SIG-M5 treated with dmso at 0.1 percent for 504 hours (cell line): Measurements from ENCODE around the gene LCE3B.
A peak's percentile ranks its signal among the peaks of the same experiment; 100 is the strongest.
"Not testable (repeated sequence)": the region's sequence is repeated elsewhere in the genome, so short reads cannot be mapped to it uniquely, and the experiment has no call there.

Source experiments
- DNase-seq: peaks from one replicate; lab custom pipeline; 2025; ENCODE audit not compliant: unreplicated experiment; lab: John Stamatoyannopoulos, UW

LCE3B gene

GRCh38 chr1:152613511-152613910 is at the start of gene LCE3B:
TSS of gene LCE3B (plus strand) at chr1:152613811. CDS start at chr1:152613811, 0 bp downstream.
- DNase-seq: no peak

DNA sequence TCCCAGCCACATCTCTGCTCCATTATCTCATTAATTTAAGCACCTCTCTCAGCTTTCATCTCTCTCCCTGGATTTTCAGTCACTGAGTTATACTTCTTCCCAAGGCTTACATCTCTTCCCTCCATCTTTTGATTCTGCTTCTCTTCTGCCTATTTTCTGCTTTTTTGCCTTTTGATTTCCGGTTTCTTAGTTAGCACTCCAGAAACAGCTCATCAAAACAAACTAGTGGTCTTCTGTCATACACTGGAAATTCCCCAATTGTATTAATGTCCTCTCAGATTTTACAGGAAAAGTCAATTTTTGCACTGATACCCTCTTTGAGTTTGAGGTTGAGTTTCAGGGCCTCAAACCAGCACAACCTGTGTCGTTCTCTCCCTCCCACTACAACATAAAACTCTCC is 48.5 kb upstream of the LCE3B start:
- DNase-seq: no peak

GRCh38 chr1:152565535-152566215 is 47.9 kb upstream of the LCE3B start:
- DNase-seq: no peak

- no peak for DNase-seq
These were observed 46.9 kb upstream of the LCE3B start, which contains the start of gene LCE3E for GRCh38 chr1:152566681-152567080. TSS of gene LCE3E (minus strand) at chr1:152566780. CDS start at chr1:152566208, 572 bp downstream.

DNA sequence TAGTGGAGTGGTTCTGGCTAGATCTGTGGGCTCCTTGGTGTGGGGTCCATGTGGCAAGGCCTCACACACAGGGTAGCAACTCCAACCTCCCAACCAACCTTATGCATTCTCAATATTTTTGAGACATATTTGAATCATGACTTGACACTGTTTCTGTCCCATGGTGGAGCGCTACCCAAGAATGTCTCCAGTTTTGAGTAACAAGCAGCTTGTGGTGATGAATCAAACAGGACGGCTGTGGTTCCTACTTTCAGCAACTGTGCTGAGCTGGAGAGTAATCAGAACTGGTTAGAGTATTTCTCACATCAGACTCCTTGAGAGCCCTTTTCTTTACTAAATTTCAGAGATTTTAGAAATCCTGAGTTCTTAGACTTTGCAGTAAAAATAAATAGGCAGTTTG is 36.4 kb upstream of the LCE3B start:
- DNase-seq: no peak

DNA sequence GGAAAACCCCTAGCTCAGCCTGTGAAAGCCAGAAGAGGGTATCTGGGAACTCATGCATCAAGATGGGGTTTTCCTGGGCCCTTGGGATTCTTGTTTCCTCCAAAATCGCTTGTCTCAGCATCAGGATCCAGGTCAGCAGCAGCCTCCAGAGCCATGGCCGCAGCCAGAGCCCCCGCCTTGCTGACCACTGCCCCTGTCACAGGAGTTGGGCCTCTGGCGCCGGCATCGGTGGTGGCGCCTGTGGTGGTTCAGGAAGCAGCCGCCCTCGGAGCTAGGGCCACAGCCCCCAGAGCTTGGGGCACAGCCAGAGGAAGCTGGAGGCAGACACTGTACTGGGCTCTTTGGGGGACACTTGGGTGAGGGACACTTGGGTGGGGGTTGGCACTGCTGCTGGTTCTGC is 34.1 kb upstream of the LCE3B start:
- not testable (repeated sequence) for DNase-seq

- no peak for DNase-seq
These were observed 33.2 kb upstream of the LCE3B start, which contains the start of gene LCE3D for GRCh38 chr1:152580433-152580832. TSS of gene LCE3D (minus strand) at chr1:152580516. CDS start at chr1:152579936, 580 bp downstream.

DNA sequence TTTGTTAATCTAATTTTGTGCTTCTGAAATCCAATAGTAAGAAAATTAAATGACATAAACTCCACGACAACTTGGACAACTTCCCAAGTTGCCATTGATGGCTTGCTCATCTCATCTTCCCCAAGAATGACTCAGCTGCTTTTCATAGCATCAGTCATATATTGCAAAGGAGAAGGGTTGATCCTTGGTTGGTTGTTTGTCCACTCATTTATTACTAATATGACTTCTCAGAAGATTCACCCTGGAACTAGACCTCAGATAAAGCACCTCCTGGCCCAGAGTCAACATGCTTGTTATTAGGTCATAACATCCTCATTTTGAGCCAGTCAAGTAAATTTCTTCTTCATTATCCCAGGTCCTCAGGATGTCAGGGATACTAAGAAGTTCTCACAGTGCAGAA is 31.0 kb upstream of the LCE3B start:
- no peak for DNase-seq

- no peak for DNase-seq
These were observed 28.0 kb upstream of the LCE3B start for GRCh38 chr1:152585586-152585985.

DNA sequence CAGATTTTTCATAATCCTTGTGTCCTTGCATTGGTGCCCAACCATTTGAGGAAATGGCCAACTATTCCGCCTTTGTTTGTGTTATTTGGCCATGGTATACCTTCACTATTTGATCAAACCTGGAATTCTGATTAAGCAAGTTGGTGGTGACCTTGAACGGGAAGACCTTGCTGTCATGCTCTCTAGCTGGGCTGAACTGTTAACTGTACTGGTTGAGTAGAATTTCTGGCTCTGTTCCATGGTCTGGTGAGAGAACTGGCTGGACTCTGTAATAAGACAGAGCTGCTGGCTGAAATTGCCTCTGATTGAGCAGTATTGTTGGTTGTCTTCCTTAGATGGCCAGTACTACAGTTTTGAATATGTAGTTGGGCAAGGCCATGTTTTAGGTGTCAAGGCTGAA is 16.6 kb upstream of the LCE3B start:
- DNase-seq: no peak

GRCh38 chr1:152599934-152600333 is 13.7 kb upstream of the LCE3B start, which contains the start of gene LCE3C:
TSS of gene LCE3C (plus strand) at chr1:152600234. CDS start at chr1:152600732, 498 bp downstream.
- no peak for DNase-seq

DNA sequence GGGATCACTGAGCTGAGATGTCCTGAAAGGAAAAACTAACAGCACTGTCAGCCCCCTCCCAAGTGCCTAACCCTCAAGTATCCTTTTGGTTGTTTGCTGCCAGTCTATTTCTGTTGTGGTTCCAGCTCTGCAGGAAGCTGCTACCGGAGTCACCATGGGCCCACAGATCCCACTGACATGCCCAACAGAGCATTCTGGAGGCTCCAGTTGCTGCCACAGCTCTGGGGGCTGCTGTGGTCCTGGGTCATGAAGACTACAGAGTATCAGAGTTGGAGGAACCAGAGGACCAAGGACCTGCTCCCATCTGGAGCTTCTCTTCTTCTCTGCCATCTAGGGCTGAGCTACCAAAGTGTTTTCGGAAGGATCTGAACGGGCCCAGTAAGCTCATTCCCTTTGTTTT is 8.4 kb downstream of the LCE3B start:
- DNase-seq: no peak

DNA sequence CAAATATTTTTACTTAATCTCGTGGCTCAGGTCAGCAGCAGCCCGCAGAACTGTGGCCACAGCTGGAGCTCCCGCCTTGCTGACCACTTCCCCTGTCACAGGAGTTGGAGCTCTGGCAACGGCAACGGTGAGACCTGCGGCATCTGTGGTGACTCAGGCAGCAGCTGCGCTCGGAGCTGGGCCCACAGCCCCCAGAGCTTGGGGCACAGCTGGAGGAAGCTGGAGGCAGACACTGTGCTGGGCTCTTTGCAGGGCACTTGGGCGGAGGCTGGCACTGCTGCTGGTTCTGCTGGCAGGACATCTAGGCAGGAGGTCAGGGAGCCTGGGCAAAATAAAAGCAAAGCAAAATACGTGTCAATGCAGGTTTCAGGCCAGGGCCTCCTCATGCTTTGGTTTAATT is 9.2 kb downstream of the LCE3B start, which contains the start of gene LCE3A:
Gene LCE3A, minus strand, starts transcription at position 301 of the 400 bp plus-strand sequence. Its CDS starts 0 bp downstream, at position 301.
- DNase-seq: no peak

DNA sequence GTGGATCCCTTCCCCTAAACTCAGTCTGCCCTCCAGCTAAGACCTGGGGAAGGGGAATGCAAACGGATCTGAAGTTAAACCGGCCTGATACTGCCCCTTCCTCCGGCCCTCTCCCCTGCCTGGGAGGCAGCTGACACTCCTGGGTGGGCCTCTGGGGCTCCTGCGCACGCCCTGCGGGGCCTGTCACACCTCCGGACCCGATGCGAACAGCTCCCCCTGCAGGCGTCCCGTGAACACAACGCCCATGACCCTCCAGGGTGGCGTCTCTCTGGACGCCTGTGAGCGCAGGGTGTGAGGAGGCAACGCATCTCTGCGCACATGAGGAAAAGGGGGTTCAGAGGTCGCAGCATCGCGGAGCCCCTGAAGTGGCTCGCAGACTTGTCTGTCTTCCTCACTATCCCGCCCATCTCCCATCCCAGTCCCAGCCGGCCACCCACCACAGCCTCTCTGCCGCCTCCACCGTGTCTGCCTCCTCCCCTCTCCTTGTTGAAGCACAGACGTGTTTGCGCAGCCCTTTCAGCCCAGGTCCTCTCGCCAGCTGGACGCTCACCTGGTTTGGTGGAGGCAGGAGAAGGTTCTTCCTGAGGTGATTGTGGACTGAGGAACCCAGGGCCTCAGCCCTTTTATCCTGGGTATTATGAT is 9.7 kb downstream of the LCE3B start:
- no peak for DNase-seq

DNA sequence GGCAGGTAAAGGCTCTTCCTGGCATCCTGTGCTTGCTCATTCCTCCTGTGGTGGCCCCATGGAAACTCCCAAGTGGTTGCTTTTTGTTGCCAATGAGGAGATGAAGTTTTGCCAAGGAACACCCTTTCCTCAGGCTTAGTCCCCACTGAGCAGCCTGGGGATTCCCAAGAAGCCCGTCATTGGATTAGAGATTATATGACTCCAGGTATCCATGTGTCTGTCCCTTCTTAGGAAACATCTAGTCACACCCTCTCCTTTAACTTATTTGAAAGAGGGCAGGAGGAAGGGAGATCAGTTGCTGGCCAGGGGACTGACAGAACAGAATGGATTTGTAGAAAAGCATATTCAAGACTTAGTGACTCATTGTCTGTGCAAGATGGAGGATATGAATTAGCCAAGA is 13.1 kb downstream of the LCE3B start:
- DNase-seq: no peak

- DNase-seq: no peak
These were observed 17.0 kb downstream of the LCE3B start for GRCh38 chr1:152630596-152630995.

- no peak for DNase-seq
These were observed 26.7 kb downstream of the LCE3B start for GRCh38 chr1:152640351-152640750.

DNA sequence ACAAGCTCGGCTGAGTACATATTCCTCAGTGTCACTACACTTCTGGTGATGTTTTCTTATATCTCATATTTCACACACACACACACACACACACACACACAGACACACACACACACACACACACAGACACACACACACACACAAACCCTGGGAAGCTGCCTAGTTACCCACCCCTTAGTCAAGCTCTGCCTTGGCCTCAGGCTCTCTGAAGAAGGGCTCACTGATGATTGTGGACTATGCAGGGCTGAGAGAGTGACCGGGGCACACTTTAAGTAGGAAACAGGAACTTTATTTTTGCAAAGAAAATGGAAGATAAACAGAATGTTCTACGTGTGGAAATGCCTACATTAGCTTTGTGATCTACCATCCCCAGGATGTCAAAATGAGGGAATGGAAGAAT is 30.3 kb downstream of the LCE3B start:
- DNase-seq: no peak

GRCh38 chr1:152645146-152645545 is 31.5 kb downstream of the LCE3B start:
- no peak for DNase-seq

DNA sequence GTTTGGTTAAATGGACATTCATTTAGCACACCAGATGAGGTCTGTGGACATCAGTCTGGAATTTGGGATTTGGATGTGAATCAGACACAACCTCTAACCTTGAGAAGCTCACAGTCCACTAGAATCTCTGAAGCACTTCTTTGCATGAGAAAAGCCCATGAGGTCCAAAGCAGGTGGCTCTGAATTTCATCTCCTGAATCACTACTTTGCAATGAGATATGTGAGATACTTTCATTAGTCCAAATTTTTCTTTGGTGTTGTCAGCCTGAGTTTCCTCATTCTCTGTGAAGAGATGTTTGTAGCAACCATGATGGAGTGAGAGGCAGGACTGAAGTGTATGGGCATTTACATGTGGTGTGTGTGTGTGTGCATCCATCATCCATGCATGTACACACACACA is 33.0 kb downstream of the LCE3B start:
- no peak for DNase-seq

- DNase-seq: peak; percentile 48
These were observed 40.5 kb downstream of the LCE3B start for GRCh38 chr1:152654110-152654509.

DNA sequence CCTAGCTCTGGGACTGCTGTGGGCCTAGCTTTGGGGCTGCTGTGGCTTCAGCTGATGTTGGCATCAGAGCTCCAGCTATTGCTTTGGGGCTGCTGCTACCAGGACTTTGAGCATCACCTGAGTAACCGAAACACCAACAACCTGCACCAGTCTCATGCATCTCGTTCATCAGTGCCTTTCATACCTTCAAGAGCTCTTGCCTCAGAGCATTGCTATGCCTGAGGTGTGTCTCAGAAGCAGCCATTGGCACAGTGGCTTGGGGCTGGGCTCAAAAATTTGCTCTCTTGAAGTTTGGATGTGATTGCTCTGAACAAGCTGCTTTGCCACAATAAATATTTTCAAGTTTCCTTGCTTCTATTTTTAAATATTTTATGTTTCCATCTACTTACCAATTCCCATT is 42.8 kb downstream of the LCE3B start:
- DNase-seq: no peak
